GM21723 (cell line): ENCODE results near the gene EML1.

Experiments used
- ATAC-seq: cut with Tn5 transposase; IDR thresholded peaks from one replicate; pipeline ENCODE4 v1.9.1; 2021; ENCODE audit warnings: mild to moderate bottlenecking, moderate library complexity; ENCODE audit not compliant: unreplicated experiment

Gene EML1

DNA sequence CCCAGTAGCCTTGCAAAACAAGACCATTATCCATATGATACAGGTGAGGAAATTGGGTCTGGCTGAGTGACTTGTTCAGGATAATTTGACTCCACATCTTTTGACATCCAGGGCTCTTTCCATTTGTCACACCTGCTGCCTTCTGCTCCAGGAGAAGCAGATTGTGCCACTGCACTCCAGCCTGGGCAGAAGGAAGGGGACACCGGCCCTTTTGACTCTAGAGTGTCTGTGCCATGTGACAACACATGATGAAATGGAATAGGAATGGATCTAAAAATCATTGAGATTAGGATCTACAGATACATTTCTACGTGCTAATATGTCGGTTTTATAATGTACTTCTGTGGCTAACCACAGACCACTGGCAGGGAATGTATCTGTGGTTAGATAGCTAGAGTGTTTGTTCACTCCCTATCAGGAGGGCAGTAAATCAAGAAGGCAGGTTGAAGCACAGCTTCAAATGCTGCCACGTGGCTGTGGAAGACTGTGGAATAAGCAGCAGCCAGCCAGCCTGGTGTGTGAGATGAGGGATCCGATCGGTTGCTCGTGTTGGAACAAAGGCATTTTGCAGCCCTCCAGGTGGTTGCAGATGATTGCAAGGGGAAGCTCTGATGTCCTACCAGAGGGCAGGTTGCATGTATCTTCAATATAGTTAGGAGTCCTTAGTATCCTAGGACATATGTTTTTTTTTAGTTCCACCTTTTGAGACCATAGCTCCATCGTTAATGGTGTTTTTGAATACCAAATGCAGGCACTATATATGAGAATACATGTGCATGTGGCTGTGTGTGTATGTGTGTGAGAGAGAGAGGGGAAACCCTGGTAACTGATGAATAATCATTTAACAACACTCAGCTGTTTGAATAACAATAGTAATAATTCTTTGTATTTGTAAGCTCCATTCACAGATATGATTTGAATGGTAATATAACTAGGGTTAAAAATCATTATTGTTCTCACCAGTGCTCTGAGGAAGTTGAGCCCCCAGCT is 28.6 kb downstream of the EML1 start:
- ATAC-seq = no peak

DNA sequence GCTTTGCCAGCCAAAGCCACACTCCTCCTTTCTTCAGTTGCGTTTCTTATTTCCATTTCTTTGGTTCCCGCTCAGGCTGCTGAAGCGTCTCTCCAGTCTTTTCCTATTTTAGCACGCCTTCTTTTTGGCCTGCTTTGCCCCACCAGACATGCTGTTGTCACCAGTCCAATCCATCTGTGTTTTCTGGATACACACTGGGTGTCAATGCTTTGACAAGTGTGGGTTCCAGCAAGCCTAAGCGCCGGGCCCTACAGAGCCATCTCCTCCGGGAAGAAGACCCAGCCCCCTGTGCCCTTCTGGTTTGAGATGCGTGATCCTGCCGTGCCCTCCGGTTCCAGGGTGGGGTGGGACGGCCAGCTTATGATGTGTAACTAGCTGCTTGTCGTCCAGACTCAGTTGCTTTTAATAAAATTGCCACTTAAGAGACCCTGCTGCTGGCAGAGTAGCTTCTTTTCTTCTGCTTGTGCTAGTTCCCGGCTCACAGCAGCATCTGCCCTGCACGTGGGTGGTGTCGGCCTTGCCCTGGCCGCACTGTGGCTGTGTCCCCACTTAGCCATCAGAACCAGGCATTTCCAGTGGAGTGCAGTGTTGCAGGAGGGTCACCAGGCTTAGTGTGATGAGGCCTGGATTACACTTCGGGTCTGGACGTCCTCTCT is 29.7 kb downstream of the EML1 start:
- no peak for ATAC-seq

DNA sequence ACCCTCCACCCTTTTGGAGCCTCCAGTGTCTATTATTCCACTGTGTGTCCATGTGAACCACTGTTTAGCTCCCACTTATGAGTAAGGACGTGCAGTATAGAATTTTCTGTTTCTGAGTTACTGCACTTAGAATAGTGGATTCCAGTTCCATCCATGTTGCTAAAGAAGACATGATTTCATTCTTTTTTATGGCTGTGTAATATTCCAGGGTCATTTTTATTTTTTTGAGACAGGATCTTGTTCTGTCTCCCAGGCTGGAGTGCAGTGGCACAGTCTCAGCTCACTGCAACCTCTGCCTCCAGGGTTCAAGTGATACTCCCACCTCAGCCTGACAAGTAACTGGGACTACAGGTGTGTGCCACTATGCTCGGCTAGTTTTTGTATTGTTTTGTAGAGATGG is 31.6 kb downstream of the EML1 start:
- no peak for ATAC-seq

DNA sequence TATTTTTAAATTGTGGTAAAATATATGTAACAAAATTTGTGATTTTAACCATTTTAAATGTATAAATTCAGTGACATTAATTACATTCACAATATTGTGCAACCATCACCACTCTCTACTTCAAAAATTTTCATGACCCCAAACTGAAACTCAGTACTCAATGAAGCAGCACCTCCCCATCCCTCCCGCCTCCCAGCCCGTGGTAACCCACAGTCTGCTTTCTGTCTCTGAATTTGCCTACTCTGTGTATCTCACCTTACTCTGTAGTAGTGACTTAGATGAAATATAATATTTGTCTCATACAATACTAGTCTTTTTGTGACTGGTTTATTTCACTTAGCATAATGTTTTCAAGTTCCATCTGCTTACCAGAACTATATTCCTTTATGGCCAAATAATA is 36.2 kb downstream of the EML1 start:
- no peak for ATAC-seq

DNA sequence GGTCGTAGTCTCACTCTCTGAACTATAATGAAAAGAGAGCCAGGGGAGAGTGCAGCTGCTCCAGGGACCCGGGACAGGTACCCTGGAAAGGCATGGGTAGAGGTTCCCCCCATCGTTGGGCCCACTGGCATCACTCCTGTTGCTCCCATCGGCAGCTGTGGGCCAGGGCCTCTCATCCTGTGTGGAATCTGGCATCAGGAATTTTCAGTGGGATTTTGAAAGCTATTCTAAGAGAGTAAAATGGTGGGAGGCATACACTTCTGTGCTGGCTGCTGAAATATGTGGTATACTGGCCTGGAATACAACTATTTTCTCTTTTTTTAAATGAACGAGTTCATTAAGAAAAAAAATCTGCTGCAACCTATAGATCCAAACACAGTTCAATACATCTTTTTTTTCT is 38.1 kb downstream of the EML1 start:
- no peak for ATAC-seq

DNA sequence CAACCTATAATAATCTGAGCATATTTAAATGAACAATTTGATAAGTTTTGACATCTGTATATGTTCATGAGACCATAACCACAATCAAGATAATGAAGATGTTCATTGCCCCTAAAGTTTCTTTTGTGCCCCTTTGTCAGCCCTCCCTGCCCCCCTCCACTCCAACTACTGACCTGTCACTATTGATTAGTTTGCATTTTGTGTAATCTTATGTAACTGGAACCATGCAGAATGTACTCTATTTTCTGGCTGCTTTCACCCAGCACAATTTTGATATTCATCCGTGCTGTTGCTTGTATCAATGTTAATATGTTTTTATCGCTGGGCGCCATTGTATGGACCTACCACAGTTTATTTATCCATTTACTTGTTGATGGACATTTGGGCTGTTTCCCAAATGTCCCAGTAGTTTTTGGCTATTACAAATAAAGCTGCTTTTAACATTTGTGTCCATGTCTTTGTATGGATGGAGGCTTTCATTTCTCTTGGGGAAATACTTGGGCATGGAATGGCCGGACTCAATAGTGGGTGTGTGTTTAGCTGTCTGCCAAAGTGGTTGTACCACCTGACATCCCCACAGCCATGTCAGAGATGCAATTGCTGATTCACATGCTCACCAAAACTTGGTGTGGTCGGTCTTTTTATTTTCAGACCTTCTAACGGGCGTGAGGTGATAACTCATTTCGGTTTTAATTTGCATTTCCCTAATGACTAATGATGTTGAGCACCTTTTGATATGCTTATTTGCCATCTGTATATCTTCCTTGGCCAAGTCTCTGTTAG is 38.9 kb downstream of the EML1 start:
- ATAC-seq = no peak

DNA sequence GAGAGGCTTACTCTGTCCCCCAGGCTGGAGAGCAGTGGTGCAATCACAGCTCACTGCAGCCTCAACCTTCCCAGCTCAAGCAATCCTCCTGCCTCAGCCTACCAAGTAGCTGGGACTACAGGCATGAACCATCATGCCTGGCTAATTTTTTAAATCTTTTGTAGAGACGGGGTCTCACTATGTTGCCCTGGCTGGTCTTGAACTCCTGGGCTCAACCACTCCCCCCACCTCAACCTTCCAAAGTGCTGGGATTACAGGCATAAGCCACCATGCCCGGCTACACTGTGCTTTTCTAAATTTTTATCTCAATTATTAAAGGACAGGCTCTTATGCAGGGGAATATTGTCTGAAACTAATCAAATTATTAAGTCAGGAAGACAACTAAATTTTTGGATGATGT is 44.6 kb downstream of the EML1 start:
- ATAC-seq = no peak

DNA sequence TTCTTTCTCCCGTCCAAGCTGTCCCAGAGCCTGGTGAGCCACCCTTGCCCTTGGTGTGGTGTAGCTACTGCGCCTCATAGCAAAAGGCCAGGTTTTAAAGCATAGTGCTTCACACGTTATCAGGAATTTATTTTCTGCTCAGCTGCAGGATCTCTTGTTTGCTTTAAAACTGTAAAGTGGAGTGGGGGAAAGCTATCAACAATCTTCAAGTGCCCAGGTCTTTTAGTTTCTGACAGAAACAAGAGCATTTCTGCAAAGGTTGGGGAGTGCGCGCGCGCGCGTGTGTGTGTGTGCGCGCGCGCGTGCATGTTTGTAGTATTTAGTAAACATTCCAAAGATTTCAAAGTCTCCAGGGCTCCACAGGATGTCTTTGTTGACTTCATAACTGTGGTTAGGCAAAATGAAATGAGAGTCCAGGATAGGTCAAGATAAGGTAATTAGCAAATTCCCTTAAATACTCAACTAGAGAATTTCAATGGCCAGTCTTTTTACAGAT is 45.5 kb downstream of the EML1 start:
- no peak for ATAC-seq

DNA sequence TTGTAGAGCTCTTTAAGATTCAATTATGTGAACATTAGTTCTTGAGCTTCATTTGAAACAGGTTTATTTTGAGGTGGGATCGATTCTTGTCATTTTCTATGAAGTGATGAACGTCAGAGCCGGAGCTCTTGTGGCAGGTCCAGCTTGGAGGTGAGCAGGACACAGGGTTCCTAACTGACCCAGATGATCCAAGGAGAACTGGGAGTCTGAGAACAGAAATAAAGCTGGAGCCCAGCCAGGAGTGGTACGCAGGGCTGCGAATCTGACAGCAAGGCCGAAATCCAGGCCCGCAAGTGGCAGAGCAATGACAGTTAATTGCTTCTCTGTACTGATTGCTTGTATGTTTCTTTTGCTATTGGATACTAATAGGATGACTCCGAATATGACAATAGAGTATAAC is 46.5 kb downstream of the EML1 start:
- no peak for ATAC-seq

DNA sequence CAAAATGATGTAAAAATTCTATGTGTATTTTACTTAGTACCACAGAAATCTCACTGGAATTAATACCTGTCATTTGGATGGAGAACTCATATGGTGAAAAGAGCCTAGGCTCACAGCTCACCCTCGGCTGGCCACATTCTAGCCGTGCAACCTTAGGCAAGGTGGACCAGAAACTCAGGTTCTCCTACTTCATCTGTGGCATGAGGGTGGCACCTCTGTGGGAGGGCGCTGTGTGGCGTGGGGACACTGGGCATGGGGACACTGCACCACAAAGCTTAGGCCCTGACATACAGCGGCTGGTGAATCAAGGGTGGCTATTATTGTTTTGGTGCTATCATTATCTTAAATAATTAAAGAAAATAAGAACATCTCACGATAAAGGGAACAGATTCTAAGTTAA is 47.1 kb downstream of the EML1 start:
- ATAC-seq = no peak

DNA sequence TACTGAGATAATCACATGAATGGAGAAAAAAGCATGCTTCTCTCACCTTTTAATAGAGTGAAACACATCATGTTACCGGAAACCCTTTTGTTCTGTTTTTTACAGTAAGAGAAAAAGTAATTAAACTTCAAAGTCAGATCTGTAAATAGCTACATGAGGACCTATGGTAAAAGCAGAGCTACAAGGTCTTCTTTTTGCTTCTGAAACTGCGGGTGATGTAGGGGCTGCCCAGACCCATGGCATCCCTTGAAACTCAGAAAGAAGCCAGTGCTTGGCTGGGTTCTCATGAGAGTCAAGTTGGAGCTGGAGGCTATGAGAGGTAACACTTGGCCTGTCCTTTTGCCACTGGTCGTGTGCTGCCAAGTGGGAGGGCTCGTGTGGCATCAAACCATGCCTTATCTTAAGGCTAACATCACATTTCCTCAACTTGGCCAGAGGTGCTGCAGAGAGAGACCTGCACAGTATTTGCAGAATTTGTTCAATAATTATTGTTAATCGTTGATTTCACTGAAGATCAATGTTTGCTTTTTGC is 47.6 kb downstream of the EML1 start:
- no peak for ATAC-seq

DNA sequence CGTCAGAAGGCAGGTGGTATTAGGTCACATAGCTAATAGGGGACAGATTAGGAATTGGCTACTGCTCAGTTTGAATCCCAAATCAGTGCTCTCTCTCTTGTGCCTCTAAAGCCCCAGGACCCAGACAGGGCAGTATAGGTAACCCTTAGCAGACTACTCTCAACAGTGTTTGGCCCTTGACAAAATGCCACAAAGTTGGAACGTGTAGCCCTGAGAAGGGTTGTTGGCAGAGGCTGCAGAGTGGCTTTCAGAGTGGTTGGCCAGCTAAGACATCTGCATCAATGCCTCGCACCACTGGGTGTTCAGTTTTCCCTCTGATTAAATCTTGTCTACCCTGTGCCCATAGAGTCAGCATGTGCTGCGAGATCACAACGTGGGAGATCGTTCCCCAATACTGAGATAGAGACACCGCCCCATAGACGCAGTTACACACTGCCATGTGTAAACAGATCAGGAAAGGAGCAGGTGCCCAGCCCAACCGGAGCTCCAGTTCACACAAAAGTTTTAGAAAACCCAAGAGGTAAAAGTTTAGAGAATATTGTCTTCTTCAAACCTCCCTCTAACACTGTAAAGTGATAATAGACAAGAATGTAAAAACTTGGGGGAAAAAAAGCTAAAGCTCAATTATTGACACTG is 48.3 kb downstream of the EML1 start:
- ATAC-seq = no peak

DNA sequence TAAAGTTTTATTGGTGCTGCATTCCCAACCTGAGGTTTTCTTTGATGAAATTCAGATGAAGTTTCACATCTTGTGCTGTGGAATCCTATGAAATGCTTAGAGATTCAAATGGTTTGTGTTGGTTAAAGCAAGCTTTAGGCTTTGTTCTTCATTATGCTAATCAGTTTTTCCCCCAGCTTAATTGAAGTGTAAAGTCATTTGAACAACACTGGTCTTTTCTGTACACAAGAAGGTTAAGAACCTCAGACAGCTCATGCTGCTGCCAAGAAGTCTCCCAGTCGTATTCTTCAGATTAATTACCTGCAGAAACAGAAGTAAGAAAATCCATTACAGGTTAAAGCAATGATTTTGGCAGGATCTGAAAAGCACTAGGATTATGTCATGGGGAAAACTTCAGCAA is 48.9 kb downstream of the EML1 start:
- no peak for ATAC-seq

DNA sequence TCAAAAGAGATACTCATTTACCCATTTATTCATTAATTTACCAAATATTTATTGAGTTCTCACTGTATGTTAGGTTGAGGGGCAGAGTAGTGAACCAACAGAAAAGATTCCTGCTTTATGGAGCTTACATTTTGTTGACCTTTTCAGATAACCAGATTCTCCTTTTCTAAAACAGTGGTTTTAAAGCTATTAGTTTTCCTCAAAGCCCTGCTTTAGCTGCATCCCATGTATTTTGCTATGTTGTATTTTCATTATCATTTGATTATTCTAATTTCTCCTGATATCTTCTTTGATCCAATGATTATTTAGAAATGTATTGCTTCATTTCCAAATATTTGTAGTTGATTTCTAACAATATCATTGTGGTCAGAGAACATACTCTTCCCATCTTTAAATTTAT is 53.6 kb downstream of the EML1 start:
- no peak for ATAC-seq

DNA sequence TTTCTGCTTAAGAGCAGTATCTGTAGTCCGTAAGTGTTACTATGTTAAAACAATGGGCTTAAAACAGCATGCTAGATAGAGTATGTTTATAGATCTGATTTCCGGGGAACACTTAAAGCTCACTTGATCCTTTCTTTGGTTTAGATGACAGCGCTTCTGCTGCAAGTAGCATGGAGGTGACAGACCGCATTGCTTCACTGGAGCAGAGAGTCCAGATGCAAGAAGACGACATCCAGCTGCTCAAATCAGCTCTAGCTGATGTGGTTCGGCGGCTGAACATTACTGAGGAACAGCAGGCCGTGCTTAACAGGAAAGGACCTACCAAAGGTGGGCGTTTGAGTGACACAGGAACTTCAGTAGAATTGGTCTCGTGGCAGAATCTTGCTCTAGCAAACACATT is 57.5 kb downstream of the EML1 start:
- no peak for ATAC-seq

DNA sequence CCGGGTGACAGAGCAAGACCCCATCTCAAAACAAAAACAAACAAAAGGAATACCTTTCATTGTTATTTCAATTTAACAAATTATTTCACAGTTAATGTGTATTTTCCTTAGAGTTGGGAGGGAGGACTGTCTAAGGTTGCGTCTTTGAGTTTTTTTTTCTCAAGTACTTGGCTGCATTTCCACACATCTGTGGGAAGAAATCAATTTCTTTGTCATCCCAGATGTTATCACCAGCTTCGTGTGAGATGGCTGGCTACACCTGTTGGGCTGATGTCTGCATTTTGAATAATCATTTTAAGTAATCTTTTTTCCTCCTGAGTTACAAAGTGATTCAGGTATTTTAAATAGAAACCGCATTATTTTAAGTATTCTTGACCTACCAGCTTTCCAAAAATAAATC is 59.4 kb downstream of the EML1 start:
- ATAC-seq = no peak

DNA sequence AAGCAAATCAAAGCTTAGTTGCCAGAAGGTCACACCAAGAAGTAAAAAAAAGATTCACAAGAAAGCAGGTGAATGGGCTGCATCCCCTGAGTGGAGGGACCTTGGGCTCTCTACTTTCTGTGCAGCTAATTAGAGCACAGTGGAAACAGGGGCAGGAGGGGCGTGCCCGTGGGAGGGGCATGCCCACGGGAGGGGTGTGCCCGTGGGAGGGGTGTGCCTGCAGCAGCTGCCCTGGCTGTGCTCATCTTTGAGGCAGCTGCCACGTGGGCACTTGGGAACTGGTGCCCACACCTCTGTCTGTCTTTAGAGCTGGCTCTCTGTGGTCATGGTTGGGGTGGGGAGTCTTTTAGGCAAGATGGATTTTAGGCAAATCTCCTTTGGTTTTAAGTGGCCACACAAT is 60.0 kb downstream of the EML1 start:
- no peak for ATAC-seq

DNA sequence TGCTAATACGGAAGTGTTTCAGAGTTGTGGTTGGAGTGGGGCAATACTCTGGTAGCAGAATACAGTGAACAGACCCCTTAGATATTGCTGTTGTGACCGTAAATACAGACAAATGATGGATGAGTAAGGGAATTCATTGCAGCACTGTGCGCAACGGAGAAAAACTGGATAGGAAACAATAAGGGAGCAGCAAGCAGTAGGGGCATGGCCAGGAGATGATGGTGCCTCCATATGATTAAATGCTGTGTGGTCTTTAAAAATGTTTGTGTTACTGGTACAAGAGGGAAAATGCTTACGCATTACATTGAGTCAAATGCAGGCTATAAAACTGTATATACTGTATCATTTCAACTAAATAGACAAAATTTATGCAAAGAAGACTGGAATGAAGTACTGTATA is 61.6 kb downstream of the EML1 start:
- ATAC-seq = no peak

DNA sequence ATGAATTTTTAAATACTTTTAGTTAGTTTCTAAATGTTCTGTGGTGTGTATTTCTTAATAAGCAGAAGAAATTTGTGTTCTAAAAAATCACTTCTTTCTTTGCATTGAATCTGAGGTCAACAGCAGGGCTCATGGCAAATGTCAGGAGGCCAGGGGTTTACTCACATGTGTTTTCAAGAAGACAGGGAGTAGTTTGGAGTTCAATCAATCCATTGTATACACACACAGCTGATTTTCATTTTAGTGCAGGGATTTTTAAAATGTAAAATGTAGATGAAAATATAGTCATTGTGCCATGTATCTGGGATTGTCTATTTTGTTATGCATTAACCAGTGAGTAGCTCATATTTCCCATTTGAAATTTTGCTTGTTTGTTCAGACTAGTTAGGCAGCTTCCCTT is 62.1 kb downstream of the EML1 start:
- ATAC-seq = no peak

DNA sequence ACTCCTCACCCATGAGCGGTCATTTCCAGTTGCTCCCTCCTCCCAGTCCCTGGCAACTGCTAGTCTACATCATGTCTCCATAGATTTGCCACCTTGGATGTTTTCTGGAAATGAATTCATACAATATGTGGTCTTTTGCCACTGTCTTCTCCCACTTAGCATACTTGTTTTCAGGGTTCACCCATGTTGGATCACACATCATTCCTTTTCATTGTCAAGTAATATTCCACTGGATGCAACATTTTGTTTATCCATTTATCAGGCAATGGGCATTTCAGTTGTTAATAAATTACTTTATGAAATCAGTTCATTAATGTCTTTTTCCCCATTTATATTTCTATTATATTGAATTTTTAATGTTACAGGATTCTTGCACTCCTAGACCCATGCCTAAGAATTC is 64.3 kb downstream of the EML1 start:
- no peak for ATAC-seq

DNA sequence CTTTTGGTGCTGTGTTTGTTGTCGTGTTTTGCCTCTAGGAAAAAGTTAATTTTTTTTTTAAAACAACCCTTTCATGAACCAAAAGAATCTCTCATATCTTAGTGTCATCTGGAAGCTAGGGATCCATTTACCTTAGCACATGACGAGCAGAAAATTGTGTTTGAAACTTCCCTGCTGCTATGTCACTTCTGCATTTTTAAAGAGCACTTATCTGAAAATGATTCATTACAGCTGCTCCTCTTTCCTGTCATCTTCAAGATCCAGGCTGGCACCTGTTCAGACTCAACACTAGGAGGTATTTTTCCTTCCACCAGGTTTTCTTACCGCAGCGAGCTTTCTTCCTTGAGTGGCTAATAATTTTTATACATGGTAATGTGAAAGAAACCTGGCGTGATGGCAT is 67.0 kb downstream of the EML1 start:
- ATAC-seq = no peak
